Activated T-cell treated with anti-CD3 and anti-CD28 coated beads for 1 hour (primary cell): ENCODE data around the gene ANXA6.
A peak's percentile ranks its signal among the peaks of the same experiment; 100 is the strongest.

Source experiments
- DNase-seq: peaks from one replicate; pipeline ENCODE4 v3.0.0-alpha.2; 2020; ENCODE audit warnings: low read depth

Gene ANXA6

DNA sequence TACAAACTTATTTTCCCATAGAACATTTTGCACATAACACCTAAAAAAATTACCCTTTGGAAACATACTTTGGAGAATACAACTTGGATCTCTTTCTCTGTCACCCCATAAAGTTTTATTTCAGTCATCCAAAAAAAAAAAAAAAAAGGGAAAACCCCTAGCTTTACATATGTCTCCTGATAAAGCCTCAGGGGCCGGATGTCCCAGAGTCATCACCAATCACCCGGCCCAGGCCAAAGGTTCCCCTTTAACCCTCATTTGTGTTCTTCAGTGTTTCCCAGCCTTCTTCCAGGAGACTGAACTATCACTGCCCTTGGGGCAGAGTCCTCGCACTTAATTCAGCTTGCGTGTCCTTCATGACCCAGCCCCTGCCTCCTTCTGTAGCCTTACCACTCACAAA, 28.8 kb downstream of the ANXA6 start:
- DNase-seq = no peak

DNA sequence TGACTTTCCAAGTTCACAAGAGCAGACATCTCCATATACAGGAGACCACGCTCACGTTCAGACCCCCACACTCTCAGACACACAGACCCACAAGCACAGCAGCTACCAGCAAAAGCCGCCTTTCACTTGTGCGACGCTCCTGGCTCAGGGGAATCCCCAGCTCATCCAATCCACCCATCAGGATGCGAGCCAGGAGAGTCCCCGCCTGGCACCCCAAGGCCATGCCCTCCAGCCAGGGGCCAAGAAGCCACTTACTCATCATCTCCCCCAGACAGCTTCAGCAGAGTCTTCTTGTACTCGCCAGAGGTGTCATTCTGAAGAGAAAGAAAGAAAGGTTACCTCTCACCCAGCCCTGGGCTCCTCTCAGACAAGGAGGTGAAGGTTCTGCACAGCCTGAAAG, 29.7 kb downstream of the ANXA6 start:
- DNase-seq = no peak

- peak; percentile 53 for DNase-seq
Measured at GRCh38 chr5:151126199-151126645, 31.4 kb downstream of the ANXA6 start.

DNA sequence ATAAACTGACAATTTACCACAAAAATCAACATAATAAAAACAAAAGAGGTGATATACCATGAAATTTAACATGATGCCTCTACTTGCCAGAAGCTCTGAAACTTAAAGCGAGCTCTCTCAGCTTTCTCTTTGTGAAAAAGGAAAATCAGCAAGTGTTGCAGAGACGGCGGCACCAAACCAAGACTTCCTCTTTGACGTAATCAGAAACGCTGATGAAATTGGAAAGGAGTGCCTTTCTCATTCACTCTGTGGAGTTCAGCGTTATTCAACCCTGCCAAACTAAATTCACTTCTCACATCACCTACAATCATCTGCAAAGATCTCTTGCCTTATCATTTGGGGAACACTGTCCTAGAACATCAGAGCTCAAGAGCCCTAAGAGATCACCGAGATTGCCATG, 32.2 kb downstream of the ANXA6 start:
- DNase-seq = no peak

- DNase-seq = no peak
Measured at GRCh38 chr5:151123897-151124751, 33.5 kb downstream of the ANXA6 start.

- no peak for DNase-seq
Measured at GRCh38 chr5:151122828-151123227, 34.8 kb downstream of the ANXA6 start.

DNA sequence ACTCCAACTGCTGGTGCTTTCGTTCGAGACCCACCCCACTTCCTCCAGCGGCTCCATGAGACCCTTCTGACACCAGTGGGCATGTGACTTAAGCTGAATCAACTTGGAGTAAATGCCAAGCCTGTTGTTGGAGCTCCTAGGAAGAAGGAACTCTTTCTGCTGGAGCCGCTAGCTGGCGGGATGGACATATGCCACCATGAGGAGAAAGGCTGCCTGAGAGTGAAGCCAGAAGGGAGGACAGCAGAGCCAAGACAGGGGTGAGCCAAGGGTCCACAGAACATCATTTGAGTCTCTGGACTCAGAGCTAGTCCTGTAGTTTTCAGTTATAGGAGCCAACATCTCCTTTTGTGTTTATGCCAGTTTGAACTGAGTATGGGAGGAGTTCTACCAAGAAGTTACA, 35.9 kb downstream of the ANXA6 start:
- no peak for DNase-seq

DNA sequence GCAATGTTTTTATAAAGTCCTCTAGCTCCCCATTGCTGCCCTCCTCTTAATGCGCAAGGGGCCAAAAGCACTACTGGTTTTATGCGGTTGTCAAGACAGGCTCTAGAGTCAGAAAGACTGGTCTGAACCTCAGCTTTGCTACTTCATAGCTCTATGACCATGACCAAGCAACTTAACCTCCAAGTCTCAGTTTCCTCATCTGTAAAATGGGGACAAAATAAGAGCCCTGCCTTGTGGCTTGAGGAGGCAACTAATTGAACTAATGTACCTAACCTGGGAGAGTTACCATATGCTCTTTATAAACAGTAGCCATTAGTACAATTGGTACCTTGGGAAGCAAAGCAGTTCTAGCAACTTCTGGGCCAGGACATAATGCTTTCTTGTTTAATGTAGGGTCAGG, 36.5 kb downstream of the ANXA6 start:
- no peak for DNase-seq

DNA sequence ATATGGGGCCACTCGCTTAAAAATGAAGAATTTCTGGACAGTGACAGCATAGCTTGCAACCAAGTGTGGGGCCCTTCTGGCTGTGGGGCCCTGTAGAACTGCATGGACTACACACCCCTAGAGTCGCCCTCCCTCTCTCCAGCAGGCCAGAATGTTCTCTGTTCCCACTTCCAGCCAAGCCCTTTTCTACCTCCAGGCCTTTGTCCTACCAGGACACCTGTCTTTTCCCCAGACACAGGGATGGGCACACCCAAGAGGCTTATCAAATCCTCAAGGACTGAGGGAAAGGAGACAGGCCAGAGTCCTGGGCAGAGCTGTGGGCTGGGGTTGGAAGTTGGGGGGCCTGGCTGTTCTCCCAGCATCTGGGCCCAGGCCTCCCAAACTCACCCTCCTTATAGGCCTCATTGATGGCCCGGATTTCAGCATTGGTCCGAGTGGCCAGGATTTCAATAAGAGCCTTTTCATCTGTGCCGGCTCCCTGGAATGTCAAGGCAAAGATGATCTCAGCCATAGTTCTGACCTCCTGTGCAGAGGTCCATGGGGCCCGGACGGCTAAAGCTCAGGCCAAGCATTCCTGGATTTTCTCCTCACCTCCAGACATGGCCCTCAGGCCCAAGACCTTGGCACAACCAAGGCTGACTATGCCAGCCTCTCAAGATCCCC, 38.5 kb downstream of the ANXA6 start:
- DNase-seq = no peak

DNA sequence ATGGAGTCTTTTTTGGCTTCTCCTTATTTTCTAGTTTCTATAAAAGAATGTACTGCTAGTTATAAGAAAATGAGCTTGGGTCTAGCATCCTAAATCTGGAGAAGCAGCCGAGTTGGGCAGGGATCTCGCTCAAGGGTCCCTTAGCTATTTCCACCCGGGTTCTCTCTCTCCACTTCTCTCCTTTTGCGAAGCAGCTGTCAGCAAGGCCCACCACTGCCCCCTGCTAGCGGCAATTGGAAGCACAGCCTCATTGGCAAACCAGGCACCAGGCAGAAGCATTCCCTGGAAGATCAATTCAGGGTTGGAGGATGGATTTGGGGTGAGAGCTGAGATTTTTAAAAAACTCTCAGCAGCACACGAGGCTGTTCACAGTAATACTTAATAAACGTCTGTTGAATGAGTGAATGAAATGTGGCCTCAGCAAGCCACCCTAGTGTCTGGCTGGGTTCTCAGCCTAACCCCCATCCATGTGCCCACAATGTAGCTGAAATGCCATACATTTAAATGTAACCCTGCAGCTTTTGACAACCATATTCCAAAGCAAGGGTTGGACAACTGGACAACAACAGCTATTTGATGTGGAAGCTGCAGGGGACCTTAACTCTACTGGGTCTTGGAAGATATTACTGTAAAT, 42.2 kb downstream of the ANXA6 start:
- peak; percentile 66 for DNase-seq

DNA sequence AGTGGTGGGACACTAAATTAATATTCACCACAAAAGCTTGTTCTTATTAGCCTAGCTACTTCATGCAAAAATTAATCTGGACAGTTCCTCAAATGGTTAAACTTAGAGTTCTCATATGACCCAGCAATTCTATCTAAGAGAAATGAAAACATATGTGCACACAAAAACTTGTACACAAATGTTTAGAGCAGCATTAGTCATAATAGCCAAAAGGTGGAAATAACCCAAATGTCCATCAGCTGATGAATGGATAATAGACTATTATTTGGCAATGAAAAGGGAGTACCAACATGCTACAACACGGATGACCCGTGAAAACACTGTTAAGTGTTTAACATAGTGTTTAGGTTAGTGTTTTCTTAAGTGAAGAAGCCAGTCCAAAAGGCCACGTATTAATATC, 43.9 kb downstream of the ANXA6 start:
- DNase-seq = no peak

GRCh38 chr5:151110992-151111391, 46.6 kb downstream of the ANXA6 start:
- no peak for DNase-seq

DNA sequence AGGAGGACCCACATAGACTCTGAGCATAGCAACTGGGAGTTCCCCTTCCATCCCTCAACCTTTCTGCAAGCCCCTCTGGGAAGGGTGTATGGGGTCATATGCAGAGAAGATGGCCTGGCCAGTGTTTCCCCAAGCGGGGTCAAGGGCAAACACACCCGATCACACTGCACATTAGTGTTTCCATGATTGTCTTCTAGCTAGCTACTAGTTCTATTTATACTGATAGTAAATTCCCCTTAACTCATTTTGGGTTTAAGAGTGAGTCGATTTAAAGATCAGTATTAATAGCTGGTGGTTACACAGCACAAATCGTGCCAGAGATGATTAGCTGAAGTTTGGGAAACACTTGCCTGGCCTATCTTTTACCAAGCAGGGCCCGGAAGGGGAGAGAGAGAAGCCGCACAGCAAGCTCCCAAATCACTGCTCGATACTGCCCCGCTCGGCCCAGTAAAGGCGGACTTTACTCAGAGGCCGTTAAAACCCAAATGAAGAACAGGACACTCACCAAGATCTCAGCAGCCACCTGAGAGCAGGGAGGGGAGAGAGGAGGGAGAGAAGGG, 47.4 kb downstream of the ANXA6 start:
- DNase-seq = no peak

DNA sequence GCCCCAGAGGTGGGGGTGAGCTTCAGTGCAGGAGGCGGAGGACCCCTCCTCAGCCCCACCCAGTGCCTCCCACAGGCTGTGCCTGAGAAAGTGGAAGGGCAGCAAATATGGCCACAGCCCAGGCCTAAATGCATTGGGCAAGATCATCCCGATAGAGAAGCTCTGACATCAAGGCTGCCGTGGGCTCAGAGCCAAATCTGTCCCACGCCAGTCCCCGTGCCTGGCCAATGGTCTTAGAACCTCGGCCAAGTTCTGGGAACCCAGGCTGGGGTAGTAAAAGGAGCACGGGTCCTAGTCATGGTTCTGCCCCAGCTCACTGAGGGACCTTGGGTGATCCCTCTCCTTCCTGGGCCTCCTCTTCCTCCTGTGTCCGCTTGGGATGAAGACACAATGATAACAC, 49.0 kb downstream of the ANXA6 start:
- no peak for DNase-seq

DNA sequence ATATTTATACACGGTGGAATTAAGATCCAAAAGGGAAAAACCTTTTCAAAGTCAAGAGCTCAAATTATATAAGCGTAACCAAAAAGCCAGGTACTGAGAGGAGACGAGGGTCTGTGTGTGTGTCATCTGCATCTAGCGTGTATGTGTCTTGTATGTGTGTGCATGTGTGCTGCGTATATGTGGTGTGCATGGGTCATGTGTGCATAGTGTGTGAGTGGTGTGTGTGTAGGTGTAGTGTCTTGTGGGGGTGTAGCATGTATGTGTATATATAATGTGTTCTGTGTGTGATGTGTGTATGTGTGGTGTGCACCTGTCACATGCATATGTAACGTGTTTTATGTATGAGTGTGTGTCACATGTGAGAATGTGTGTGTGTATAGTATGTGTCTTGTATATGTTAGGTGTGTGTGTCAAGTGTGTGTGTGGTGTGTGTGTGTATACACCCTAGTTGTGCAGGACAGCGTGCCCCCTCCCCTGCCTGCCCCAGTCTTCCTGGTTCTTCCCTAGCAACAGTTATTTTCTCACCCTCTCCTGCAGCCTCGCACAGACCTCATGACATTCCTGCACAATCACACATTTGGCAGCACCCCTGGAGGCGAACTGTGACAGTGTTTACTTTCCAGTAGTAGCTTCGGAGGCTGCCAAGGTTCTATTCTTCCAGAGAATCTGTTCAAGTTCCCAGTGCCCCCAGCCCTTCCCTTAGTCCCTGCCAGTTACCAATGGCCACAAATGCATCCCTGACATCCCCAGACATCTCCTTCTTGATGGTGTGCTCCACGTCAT, 49.6 kb downstream of the ANXA6 start:
- no peak for DNase-seq

- no peak for DNase-seq
Measured at GRCh38 chr5:151107084-151107483, 50.5 kb downstream of the ANXA6 start.

DNA sequence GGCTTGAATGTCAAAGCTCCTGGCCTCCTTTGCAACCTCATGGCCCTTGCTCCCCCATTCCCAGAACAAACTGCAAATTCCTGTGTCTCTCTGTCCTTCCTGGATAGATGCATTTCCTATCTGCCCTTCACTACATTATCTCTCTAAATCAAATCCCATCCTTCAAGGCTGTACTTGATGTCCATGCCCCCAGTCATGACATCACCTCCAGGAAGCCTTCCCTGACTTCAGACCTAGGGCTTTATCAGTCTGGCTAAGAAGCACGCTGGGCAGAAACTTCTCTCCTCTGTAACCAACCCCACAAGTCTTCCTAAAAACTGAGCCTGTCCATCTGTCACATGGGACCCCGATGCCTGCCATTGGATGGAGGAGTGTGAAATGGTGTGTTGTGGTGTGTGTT, 51.1 kb downstream of the ANXA6 start:
- no peak for DNase-seq

DNA sequence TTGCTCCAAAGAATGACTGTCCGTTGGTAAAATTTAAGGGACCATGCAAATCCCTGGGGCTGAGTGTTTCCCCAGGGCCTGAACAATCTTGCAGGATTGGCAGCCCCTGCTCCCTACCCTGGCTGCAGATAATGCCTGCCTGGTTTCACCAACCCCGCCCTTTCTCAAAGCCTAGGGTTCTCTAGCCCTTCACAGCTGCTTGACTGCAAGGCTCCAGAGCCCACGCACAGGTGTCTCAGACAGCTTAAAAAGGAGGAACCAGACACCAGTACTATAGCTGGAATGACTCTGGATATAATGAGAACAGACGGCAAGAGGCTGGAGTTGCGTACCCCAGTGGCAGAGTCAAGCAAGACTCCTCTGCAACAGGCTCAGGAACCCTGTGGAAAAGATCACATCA, 51.5 kb downstream of the ANXA6 start:
- no peak for DNase-seq

- no peak for DNase-seq
Measured at GRCh38 chr5:151105561-151105960, 52.0 kb downstream of the ANXA6 start.

- no peak for DNase-seq
Measured at GRCh38 chr5:151104795-151105194, 52.8 kb downstream of the ANXA6 start.

GRCh38 chr5:151101746-151102145, 55.8 kb downstream of the ANXA6 start:
- no peak for DNase-seq

DNA sequence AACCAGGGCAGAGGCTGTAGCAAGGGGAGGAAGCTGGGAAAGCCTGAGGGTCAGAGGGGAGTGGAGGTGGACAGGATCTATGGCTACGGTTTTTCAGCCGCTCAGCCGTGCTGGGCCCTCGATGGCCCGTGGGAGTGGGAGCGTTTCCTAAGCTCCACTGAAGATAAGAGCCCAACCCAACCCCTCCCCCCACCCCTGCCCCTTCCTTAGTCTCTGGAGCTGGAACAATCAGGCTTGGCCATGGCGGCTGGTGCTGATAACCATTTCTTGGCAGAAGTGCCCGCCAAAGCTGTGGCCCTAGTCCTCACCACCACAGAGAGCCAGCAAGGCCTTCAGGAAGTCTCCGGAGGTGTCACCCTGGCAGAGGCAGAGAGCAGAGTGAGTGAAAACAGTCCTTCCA, 56.4 kb downstream of the ANXA6 start:
- no peak for DNase-seq
